Measurements from ENCODE around the gene TMEM40.

The TMEM40 gene

GRCh38 chr3:12754313-12754712, 4.7 kb downstream of the TMEM40 start:
- TF ChIP-seq CTBP1 (IDR thresholded peaks at IDR 0.05; ENCODE audit: borderline replicate concordance) (no peak), FOXM1 (IDR thresholded peaks at IDR 0.05; ENCODE audit: borderline replicate concordance) (no peak), L3MBTL2 (conservative IDR thresholded peaks at IDR 0.05) (no peak), ZNF384 (IDR thresholded peaks at IDR 0.05) (no peak), LEF1 (IDR thresholded peaks at IDR 0.05; ENCODE audit: borderline replicate concordance) (no peak), SP1 (IDR thresholded peaks at IDR 0.05) (no peak), ARNT (IDR thresholded peaks at IDR 0.05) (no peak), HDGF (IDR thresholded peaks at IDR 0.05; ENCODE audit: borderline replicate concordance) (no peak), FOXA1 (IDR thresholded peaks at IDR 0.05) (no peak), SUZ12 (IDR thresholded peaks at IDR 0.05) (no peak), BHLHE40 (IDR thresholded peaks at IDR 0.05; ENCODE audit: borderline replicate concordance) (no peak), ELF4 (IDR thresholded peaks at IDR 0.05) (no peak), NFRKB (IDR thresholded peaks at IDR 0.05) (no peak), TARDBP (IDR thresholded peaks at IDR 0.05) (no peak)
- ChIA-PET POLR2A (no interaction called here), CTCF (no interaction called here)
- DNase-seq (ENCODE audit: extremely low spot score), result no peak

- CTCF ChIA-PET, result interaction anchor here (0.8 kb wide), 1 partner anchor 152 kb away, joined by 3 read pairs; no protein-coding TSS in a partner anchor
- POLR2A ChIA-PET, result no interaction called here
- DNase-seq (ENCODE audit: extremely low spot score), result no peak
- TF ChIP-seq ZNF384 (IDR thresholded peaks at IDR 0.05) (no peak), NFRKB (IDR thresholded peaks at IDR 0.05) (no peak), CTBP1 (IDR thresholded peaks at IDR 0.05; ENCODE audit: borderline replicate concordance) (no peak), PKNOX1 (IDR thresholded peaks at IDR 0.05) (no peak), FOXM1 (IDR thresholded peaks at IDR 0.05; ENCODE audit: borderline replicate concordance) (no peak), ARNT (IDR thresholded peaks at IDR 0.05) (no peak), FOXA1 (IDR thresholded peaks at IDR 0.05) (no peak), L3MBTL2 (conservative IDR thresholded peaks at IDR 0.05) (no peak), BHLHE40 (IDR thresholded peaks at IDR 0.05; ENCODE audit: borderline replicate concordance) (no peak)
These were observed 5.6 kb downstream of the TMEM40 start for GRCh38 chr3:12753275-12754028.

GRCh38 chr3:12752809-12753208, 6.2 kb downstream of the TMEM40 start:
- no peak for DNase-seq (ENCODE audit: extremely low spot score)
- ChIA-PET POLR2A (no interaction called here), CTCF (interaction anchor here (0.8 kb wide), 1 partner anchor 151 kb away, joined by 3 read pairs; no protein-coding TSS in a partner anchor)
- TF ChIP-seq NFRKB (IDR thresholded peaks at IDR 0.05), result no peak
- no peak for TF ChIP-seq FOXA1 (IDR thresholded peaks at IDR 0.05)
- TF ChIP-seq ARNT (IDR thresholded peaks at IDR 0.05), result no peak
- no peak for TF ChIP-seq TARDBP (IDR thresholded peaks at IDR 0.05)
- TF ChIP-seq SUZ12 (IDR thresholded peaks at IDR 0.05), result no peak
- TF ChIP-seq PKNOX1 (IDR thresholded peaks at IDR 0.05), result no peak
- no peak for TF ChIP-seq HDGF (IDR thresholded peaks at IDR 0.05; ENCODE audit: borderline replicate concordance)
- no peak for TF ChIP-seq L3MBTL2 (conservative IDR thresholded peaks at IDR 0.05)
- TF ChIP-seq ELF4 (IDR thresholded peaks at IDR 0.05), result no peak
- no peak for TF ChIP-seq SP1 (IDR thresholded peaks at IDR 0.05)
- no peak for TF ChIP-seq ZNF384 (IDR thresholded peaks at IDR 0.05)
- no peak for TF ChIP-seq BHLHE40 (IDR thresholded peaks at IDR 0.05; ENCODE audit: borderline replicate concordance)
- TF ChIP-seq CTBP1 (IDR thresholded peaks at IDR 0.05; ENCODE audit: borderline replicate concordance), result no peak
- TF ChIP-seq FOXK2 (IDR thresholded peaks at IDR 0.05), result no peak
- TF ChIP-seq LEF1 (IDR thresholded peaks at IDR 0.05; ENCODE audit: borderline replicate concordance), result no peak
- no peak for TF ChIP-seq FOXM1 (IDR thresholded peaks at IDR 0.05; ENCODE audit: borderline replicate concordance)

GRCh38 chr3:12752102-12752501, 7.0 kb downstream of the TMEM40 start:
- TF ChIP-seq PKNOX1 (IDR thresholded peaks at IDR 0.05), result no peak
- ChIA-PET POLR2A (no interaction called here), CTCF (no interaction called here)

GRCh38 chr3:12751571-12751970, 7.5 kb downstream of the TMEM40 start:
- DNase-seq (ENCODE audit: extremely low spot score), result no peak
- TF ChIP-seq ELF4 (IDR thresholded peaks at IDR 0.05) (no peak), ZNF384 (IDR thresholded peaks at IDR 0.05) (no peak), LEF1 (IDR thresholded peaks at IDR 0.05; ENCODE audit: borderline replicate concordance) (no peak), L3MBTL2 (conservative IDR thresholded peaks at IDR 0.05) (no peak), PKNOX1 (IDR thresholded peaks at IDR 0.05) (no peak), HDGF (IDR thresholded peaks at IDR 0.05; ENCODE audit: borderline replicate concordance) (no peak), FOXM1 (IDR thresholded peaks at IDR 0.05; ENCODE audit: borderline replicate concordance) (no peak), SUZ12 (IDR thresholded peaks at IDR 0.05) (no peak), CTBP1 (IDR thresholded peaks at IDR 0.05; ENCODE audit: borderline replicate concordance) (no peak)
- ChIA-PET POLR2A (no interaction called here), CTCF (no interaction called here)

More at GRCh38 chr3:12752102-12752501, 7.0 kb downstream of the TMEM40 start:
- DNase-seq (ENCODE audit: extremely low spot score), result no peak

- ChIA-PET CTCF (no interaction called here), POLR2A (no interaction called here)
- TF ChIP-seq TARDBP (IDR thresholded peaks at IDR 0.05) (no peak), PKNOX1 (IDR thresholded peaks at IDR 0.05) (no peak), HDGF (IDR thresholded peaks at IDR 0.05; ENCODE audit: borderline replicate concordance) (no peak), FOXK2 (IDR thresholded peaks at IDR 0.05) (no peak), SP1 (IDR thresholded peaks at IDR 0.05) (no peak), ARNT (IDR thresholded peaks at IDR 0.05) (no peak), CTBP1 (IDR thresholded peaks at IDR 0.05; ENCODE audit: borderline replicate concordance) (no peak), FOXM1 (IDR thresholded peaks at IDR 0.05; ENCODE audit: borderline replicate concordance) (no peak), ELF4 (IDR thresholded peaks at IDR 0.05) (no peak), L3MBTL2 (conservative IDR thresholded peaks at IDR 0.05) (no peak), ZNF384 (IDR thresholded peaks at IDR 0.05) (no peak), FOXA1 (IDR thresholded peaks at IDR 0.05) (no peak), NFRKB (IDR thresholded peaks at IDR 0.05) (no peak), BHLHE40 (IDR thresholded peaks at IDR 0.05; ENCODE audit: borderline replicate concordance) (no peak), LEF1 (IDR thresholded peaks at IDR 0.05; ENCODE audit: borderline replicate concordance) (no peak), SUZ12 (IDR thresholded peaks at IDR 0.05) (no peak)
- DNase-seq (ENCODE audit: extremely low spot score), result no peak
These were observed 8.4 kb downstream of the TMEM40 start for GRCh38 chr3:12750658-12751071.
